Lower lobe of right lung (tissue), 2 donors: ENCODE results near the gene ARHGAP24. TPM values are rescaled to one million over a fixed set of nuclear protein-coding genes. Genes with fewer than 3 reads are reported as not detected.
A peak's percentile ranks its signal among the peaks of the same experiment; 100 is the strongest.

Experiments
- ATAC-seq, 2 donors: fragments of 200-7000 bp; cut with Tn5 transposase; one replicate each; pipeline ENCODE4 v1.9.1; 2020 to 2022; ENCODE audit warnings: mild to moderate bottlenecking in 2 of 2, moderate library complexity in 2 of 2
- DNase-seq: peaks from one replicate; pipeline ENCODE4 v3.0.0-alpha.2; 2020
- H3K27ac ChIP-seq: fragments of 200-600 bp; one replicate; pipeline ENCODE4 v1.8.0; 2022
- H3K27me3 ChIP-seq: fragments of 200-600 bp; one replicate; pipeline ENCODE4 v1.8.0; 2022; ENCODE audit warnings: low read depth
- H3K36me3 ChIP-seq: fragments of 200-600 bp; one replicate; pipeline ENCODE4 v1.8.0; 2022; ENCODE audit warnings: mild to moderate bottlenecking
- H3K4me1 ChIP-seq: fragments of 200-600 bp; one replicate; pipeline ENCODE4 v1.8.0; 2022
- H3K4me3 ChIP-seq: fragments of 200-600 bp; one replicate; pipeline ENCODE4 v1.8.0; 2022; ENCODE audit warnings: mild to moderate bottlenecking
- H3K9me3 ChIP-seq: fragments of 200-600 bp; one replicate; pipeline ENCODE4 v1.8.0; 2022
- intact Hi-C: fragments of 100-400 bp; cut with DNase I; formaldehyde crosslinking; loops from one replicate; pipeline ENCODE4 v1.11.0; 2022
- long read RNA-seq: library from polyadenylated mRNA; unstranded; transcript quantifications from one replicate; pipeline ENCODE4 v2.0.0, GENCODE V29; 2021
- total RNA-seq: library from RNA; stranded (reverse); fragmentation: NEBNext Ultra II Directional; extraction: Animal tissue kit (Norgen Biotek cat#: 25700); gene quantifications from one replicate; pipeline ENCODE4 v1.2.1, GENCODE V29; 2021
- TF ChIP-seq, protein P1 (sequence below): fragments of 200-600 bp; IDR thresholded peaks from one replicate; pipeline ENCODE4 v1.8.0; 2022; ENCODE audit warnings: antibody characterized with exemption, mild to moderate bottlenecking
- donor health status: DM: no; HTN: yes; CAD: no; lungs with severe emphysema.

The ARHGAP24 gene
- 28.7 TPM for total RNA-seq
- long read RNA-seq, full-length matches to known transcripts, result 8 of 17 reads
- long read RNA-seq, partial matches to known transcripts, result 4 of 17 reads
- long read RNA-seq, other reads (novel, unspliced or antisense), result 5 of 17 reads

DNA sequence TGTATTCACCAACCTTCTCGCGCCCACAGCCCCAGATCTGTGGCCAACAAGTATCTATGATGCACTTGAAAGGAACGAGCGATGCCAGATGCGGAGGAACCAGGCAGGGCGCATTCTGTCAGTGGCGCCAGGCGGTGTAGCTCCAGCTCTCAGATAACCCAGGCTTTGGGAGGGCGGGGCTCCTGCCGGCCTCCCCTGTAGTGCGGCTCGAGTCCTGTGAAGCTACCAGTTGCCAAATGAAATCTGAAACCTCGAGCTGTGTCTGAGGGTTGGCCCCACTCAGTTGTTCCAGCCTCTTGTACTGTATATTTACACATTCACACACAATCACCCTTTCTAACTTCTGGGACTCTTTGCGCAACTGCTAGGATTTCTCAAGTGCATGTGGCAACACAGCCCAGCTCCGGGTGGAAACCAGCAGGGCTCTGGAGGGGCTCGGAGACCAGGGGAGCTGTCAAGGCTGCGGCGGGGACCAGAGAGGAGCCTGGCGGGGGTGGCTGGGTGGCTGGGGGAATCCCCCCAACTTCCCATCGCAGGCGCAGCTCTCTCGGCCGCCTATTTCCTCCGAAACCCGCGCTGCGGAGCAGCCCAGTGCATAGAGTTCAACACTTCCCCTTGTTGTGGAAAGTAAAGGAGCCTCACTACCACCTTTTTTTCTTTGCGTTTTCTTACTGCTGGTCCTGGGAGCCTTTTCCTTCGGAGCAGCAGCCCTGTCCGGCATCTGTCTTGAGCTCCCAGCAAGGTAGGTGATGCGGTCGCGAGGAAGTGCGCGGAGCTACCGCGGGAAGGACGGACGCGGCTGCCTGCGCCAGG is at the start of gene ARHGAP24:
Gene ARHGAP24, plus strand, starts transcription at position 333 of the 813 bp plus-strand sequence.
- Histone ChIP-seq H3K9me3 (no peaks in the 10 kb centered on the region), H3K4me3 (peak within 1 kb of the TSS; percentile 65), H3K27ac (peak within 1 kb of the TSS; percentile 84), H3K27me3 (no peaks in the 10 kb centered on the region), H3K4me1 (no peaks in the 10 kb centered on the region), H3K36me3 (no peaks in the 10 kb centered on the region)
- TF ChIP-seq, protein P1, sequence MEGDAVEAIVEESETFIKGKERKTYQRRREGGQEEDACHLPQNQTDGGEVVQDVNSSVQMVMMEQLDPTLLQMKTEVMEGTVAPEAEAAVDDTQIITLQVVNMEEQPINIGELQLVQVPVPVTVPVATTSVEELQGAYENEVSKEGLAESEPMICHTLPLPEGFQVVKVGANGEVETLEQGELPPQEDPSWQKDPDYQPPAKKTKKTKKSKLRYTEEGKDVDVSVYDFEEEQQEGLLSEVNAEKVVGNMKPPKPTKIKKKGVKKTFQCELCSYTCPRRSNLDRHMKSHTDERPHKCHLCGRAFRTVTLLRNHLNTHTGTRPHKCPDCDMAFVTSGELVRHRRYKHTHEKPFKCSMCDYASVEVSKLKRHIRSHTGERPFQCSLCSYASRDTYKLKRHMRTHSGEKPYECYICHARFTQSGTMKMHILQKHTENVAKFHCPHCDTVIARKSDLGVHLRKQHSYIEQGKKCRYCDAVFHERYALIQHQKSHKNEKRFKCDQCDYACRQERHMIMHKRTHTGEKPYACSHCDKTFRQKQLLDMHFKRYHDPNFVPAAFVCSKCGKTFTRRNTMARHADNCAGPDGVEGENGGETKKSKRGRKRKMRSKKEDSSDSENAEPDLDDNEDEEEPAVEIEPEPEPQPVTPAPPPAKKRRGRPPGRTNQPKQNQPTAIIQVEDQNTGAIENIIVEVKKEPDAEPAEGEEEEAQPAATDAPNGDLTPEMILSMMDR, result no peak
- intact Hi-C loops, result no loop called here
- DNase-seq (peak; percentile 91), ATAC-seq (peak; percentile 98)

DNA sequence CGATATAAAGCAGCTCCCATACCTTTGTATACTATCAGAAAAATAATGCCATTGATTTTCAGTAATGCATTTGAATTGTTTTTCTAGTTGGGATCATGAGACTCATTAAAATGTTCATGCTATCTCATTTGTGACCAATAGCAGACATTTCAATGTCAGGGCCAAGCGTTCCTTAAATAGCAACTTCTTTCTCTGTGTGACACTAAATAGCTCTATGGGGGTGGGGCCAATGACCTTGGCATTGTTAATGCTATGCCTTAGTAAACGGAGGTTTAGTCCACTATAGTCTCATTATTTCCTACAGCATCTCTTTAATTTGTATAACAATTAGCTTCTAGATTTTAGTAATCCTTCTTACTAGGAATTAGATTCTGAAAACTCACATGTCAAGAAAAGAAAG is 48.6 kb upstream of the ARHGAP24 start:
- TF ChIP-seq, protein P1, result no peak
- Histone ChIP-seq H3K27ac (no peak overlapping the region), H3K4me1 (no peaks in the 10 kb centered on the region), H3K4me3 (no peak overlapping the region), H3K36me3 (no peaks in the 10 kb centered on the region), H3K9me3 (no peaks in the 10 kb centered on the region), H3K27me3 (no peaks in the 10 kb centered on the region)
- DNase-seq, result no peak
- intact Hi-C loops, result no loop called here
- ATAC-seq, result no peak

DNA sequence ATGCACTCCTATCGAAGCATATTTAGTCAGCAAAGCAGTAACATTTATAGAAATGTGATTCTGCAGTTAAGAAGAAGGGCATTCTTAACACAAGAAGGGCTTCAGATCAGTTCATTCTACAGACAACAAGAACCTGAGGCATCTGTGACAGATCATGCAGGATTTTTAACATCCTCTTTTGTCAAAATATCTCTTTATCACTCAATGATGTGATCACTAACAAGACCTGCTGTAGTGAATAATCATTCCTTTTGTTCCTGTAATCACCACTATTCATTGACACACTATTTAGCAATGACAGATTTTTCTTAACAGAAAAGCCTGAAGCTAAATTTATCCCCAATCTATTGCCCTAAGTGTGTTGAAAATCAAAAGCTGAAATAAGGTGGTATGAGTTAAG is 47.8 kb upstream of the ARHGAP24 start:
- TF ChIP-seq, protein P1, result no peak
- Histone ChIP-seq H3K4me1 (no peaks in the 10 kb centered on the region), H3K36me3 (no peaks in the 10 kb centered on the region), H3K27ac (no peak overlapping the region), H3K9me3 (no peaks in the 10 kb centered on the region), H3K4me3 (no peak overlapping the region), H3K27me3 (no peaks in the 10 kb centered on the region)
- intact Hi-C loops, result no loop called here
- DNase-seq, result no peak
- no peak for ATAC-seq

DNA sequence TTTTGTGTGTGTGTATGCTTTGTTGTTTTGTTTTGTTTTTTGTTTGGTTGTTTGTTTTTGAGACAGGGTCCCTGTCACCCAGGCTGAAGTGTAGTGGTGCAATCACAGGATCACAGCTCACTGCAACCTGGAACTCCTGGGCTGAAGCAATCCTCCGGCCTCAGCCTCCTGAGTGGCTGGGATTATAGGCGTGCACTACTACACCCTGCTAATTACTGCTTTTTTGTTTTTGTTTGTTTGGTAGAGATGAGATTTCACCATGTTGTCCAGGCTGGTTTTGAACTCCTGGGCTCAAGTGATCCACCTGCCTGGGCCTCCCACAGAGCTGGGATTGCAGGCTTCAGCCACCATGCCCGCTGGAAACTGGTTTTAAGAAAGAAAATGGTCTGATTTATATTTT is 44.7 kb upstream of the ARHGAP24 start:
- TF ChIP-seq, protein P1, result no peak
- no peak for DNase-seq
- H3K36me3 ChIP-seq, result no peaks in the 10 kb centered on the region
- no peaks in the 10 kb centered on the region for H3K4me1 ChIP-seq
- no peak overlapping the region for H3K27ac ChIP-seq
- H3K9me3 ChIP-seq, result no peaks in the 10 kb centered on the region
- intact Hi-C loops, result no loop called here
- no peak overlapping the region for H3K4me3 ChIP-seq
- H3K27me3 ChIP-seq, result no peaks in the 10 kb centered on the region
- no peak for ATAC-seq

DNA sequence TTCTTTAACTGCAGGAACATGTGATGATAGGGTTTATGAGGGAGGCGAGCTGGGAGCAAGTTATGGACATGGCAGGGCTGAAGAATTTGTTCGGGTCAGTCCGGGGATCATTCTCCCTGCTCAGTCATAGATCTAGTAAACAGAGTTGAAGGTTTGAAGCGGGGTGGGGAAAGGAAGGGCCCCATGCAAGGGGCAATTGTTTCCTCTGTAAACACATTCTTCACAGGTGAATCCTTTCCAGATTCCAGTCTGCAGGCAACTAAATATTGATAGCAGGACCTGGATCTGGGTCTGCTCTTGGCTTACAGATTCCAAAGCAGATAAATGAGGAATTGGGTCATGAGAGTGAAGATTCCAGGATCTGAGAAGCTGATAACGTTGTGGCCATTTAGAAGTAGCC is 44.3 kb upstream of the ARHGAP24 start:
- ATAC-seq (no peak), DNase-seq (no peak)
- Histone ChIP-seq H3K9me3 (no peaks in the 10 kb centered on the region), H3K27me3 (no peaks in the 10 kb centered on the region), H3K4me3 (no peak overlapping the region), H3K4me1 (no peaks in the 10 kb centered on the region), H3K36me3 (no peaks in the 10 kb centered on the region), H3K27ac (no peak overlapping the region)
- intact Hi-C loops, result no loop called here
- TF ChIP-seq, protein P1, result no peak
